Ovary (tissue), 9 donors: Measurements from ENCODE around the gene GRIA4. TPM values are rescaled to one million over a fixed set of nuclear protein-coding genes. Genes with fewer than 3 reads are reported as not detected.

ENCODE experiments used
- DNase-seq, 5 donors: peaks; one replicate each; pipeline ENCODE4 v3.0.0-alpha.2; 2019 to 2020
- H3K27ac ChIP-seq, 2 donors: fragments of 200-600 bp; one replicate each; pipeline versions ENCODE4 v1.5.1 to v1.8.0; 2019 to 2022
- H3K27me3 ChIP-seq: fragments of 200-600 bp; one replicate; pipeline ENCODE4 v1.8.0; 2022
- H3K36me3 ChIP-seq: fragments of 200-600 bp; sonication (generic); one replicate; pipeline ENCODE4 v1.5.1; 2019
- H3K4me1 ChIP-seq: one replicate; pipeline ENCODE4 v1.8.1; 2013; ENCODE audit warnings: mild to moderate bottlenecking, moderate library complexity; ENCODE audit not compliant: insufficient read depth
- H3K4me3 ChIP-seq: fragments of 200-600 bp; sonication (generic); one replicate; pipeline ENCODE4 v1.5.1; 2017
- H3K9me3 ChIP-seq, 2 donors: fragments of 200-600 bp in 1 of 2; sonication (generic) in 1 of 2; one replicate each; pipeline versions ENCODE4 v1.5.1 to v1.8.1; 2013 to 2019; ENCODE audit warnings: mild to moderate bottlenecking in 1 of 2, moderate library complexity in 1 of 2
- EP300 ChIP-seq: sonication (generic); formaldehyde crosslinking; IDR thresholded peaks from one replicate; pipeline ENCODE4 v1.6.1; 2017; ENCODE audit warnings: antibody characterized with exemption
- POLR2A ChIP-seq: fragments of 450-650 bp; IDR thresholded peaks from one replicate; pipeline ENCODE4 v1.6.1; 2017; ENCODE audit warnings: antibody characterized with exemption, mild to moderate bottlenecking, moderate library complexity
- WGBS, 3 donors: extraction: QIAGEN DNeasy Blood & Tissue Kit in 1 of 3; methylation state at CpG; one replicate each; pipeline versions ENCODE4 v1.1.5 to v1.1.7; 2013 to 2017; 5-methylcytosine and 5-hydroxymethylcytosine counted together
- intact Hi-C, 4 donors: fragments of 100-400 bp; cut with DNase I; formaldehyde crosslinking; loops; one replicate each; pipeline versions ENCODE4 v1.11.0 to v1.15.1; 2022 to 2023
- polyA plus RNA-seq, 2 donors: library from polyadenylated mRNA; stranded (reverse); fragments of 200-250 nt in 1 of 2; fragments of 350-450 nt in 1 of 2; fragmentation: Illumina TruSeq in 1 of 2; extraction: RNeasy Lipid Tissue Mini Kit (QIAGEN cat#74804) in 1 of 2; gene quantifications; one replicate each; pipeline ENCODE4 v1.2.3, GENCODE V29; 2013 to 2014
- total RNA-seq, 7 donors: library from RNA; depleted of rRNA in 2 of 7; stranded (reverse); fragments of >200 nt in 2 of 7; fragmentation: NEBNext Ultra II Directional in 3 of 7; extraction: Animal tissue kit (Norgen Biotek cat#: 25700) in 3 of 7; gene quantifications; one replicate each; pipeline versions ENCODE4 v1.1.0 to v1.2.4, GENCODE V29; 2016 to 2023
- TF ChIP-seq, protein P1 (sequence below), 3 donors: fragments of 450-650 bp in 2 of 3; fragments of 200-600 bp in 1 of 3; IDR thresholded peaks; one replicate each; pipeline versions ENCODE4 v1.5.1 to v1.8.0; 2016 to 2022; ENCODE audit warnings: antibody characterized with exemption in 3 of 3, mild to moderate bottlenecking in 1 of 3
- donor health status: DM: no; HTN: no; CAD: no; lungs with moderate emphysema.
- donor health status: DM: no; HTN: no; CAD: no.
- donor health status: Bipolar disorder and iron deficiency.
- donor health status: DM: yes; HTN: yes; CAD: no.
- donor health status: DM: no; HTN: no; CAD: no.
- donor health status: DM: yes; HTN: yes; CAD: no.

GRIA4 gene
- total and polyA plus RNA-seq, 9 donors: 0.07 to 1.1 (median 0.26) TPM; not detected in 3

GRCh38 chr11:105619556-105619955 lies 9.7 kb downstream of the GRIA4 start:
- Histone ChIP-seq H3K27ac (no peak overlapping the region), H3K4me1 (no peaks in the 10 kb centered on the region), H3K27me3 (no peaks in the 10 kb centered on the region), H3K4me3 (no peak overlapping the region), H3K36me3 (no peaks in the 10 kb centered on the region), H3K9me3 (no peaks in the 10 kb centered on the region)
- DNase-seq: no peak
- intact Hi-C loops: no loop called here
- TF ChIP-seq POLR2A: no peak
- TF ChIP-seq EP300: no peak
- TF ChIP-seq, protein P1, sequence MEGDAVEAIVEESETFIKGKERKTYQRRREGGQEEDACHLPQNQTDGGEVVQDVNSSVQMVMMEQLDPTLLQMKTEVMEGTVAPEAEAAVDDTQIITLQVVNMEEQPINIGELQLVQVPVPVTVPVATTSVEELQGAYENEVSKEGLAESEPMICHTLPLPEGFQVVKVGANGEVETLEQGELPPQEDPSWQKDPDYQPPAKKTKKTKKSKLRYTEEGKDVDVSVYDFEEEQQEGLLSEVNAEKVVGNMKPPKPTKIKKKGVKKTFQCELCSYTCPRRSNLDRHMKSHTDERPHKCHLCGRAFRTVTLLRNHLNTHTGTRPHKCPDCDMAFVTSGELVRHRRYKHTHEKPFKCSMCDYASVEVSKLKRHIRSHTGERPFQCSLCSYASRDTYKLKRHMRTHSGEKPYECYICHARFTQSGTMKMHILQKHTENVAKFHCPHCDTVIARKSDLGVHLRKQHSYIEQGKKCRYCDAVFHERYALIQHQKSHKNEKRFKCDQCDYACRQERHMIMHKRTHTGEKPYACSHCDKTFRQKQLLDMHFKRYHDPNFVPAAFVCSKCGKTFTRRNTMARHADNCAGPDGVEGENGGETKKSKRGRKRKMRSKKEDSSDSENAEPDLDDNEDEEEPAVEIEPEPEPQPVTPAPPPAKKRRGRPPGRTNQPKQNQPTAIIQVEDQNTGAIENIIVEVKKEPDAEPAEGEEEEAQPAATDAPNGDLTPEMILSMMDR (IDR thresholded peaks at IDR 0.05): no peak

GRCh38 chr11:105622016-105622415 lies 12.1 kb downstream of the GRIA4 start:
- H3K4me3 ChIP-seq: no peak overlapping the region
- no peaks in the 10 kb centered on the region for H3K27me3 ChIP-seq
- no peak for DNase-seq
- 59 to 61% (median 59%) methylated on average over 2 of the region's 2 CpGs for WGBS, 3 donors
- TF ChIP-seq, protein P1 (IDR thresholded peaks at IDR 0.05): no peak
- TF ChIP-seq POLR2A (no peak), EP300 (no peak)
- no peaks in the 10 kb centered on the region for H3K36me3 ChIP-seq
- no peaks in the 10 kb centered on the region for H3K4me1 ChIP-seq
- no peak overlapping the region for H3K27ac ChIP-seq
- H3K9me3 ChIP-seq: no peaks in the 10 kb centered on the region
- intact Hi-C loops: no loop called here

GRCh38 chr11:105632316-105632715 lies 22.4 kb downstream of the GRIA4 start:
- Histone ChIP-seq H3K27me3 (no peaks in the 10 kb centered on the region), H3K27ac (no peak overlapping the region), H3K9me3 (no peaks in the 10 kb centered on the region), H3K4me3 (no peak overlapping the region), H3K36me3 (no peaks in the 10 kb centered on the region), H3K4me1 (no peaks in the 10 kb centered on the region)
- TF ChIP-seq, protein P1 (IDR thresholded peaks at IDR 0.05): no peak
- TF ChIP-seq EP300: no peak
- TF ChIP-seq POLR2A: no peak
- DNase-seq: no peak
- intact Hi-C loops: no loop called here

GRCh38 chr11:105635466-105635865 lies 25.6 kb downstream of the GRIA4 start:
- intact Hi-C loops: no loop called here
- Histone ChIP-seq H3K9me3 (no peaks in the 10 kb centered on the region), H3K4me3 (no peak overlapping the region), H3K27ac (no peak overlapping the region), H3K27me3 (no peaks in the 10 kb centered on the region), H3K36me3 (no peaks in the 10 kb centered on the region), H3K4me1 (no peaks in the 10 kb centered on the region)
- no peak for DNase-seq
- TF ChIP-seq EP300 (no peak), POLR2A (no peak)
- TF ChIP-seq, protein P1 (IDR thresholded peaks at IDR 0.05): no peak
- WGBS, 3 donors: 60 to 70% (median 67%) methylated on average over 4 of the region's 4 CpGs

GRCh38 chr11:105636496-105636895 lies 26.6 kb downstream of the GRIA4 start:
- no peaks in the 10 kb centered on the region for H3K36me3 ChIP-seq
- H3K9me3 ChIP-seq: no peaks in the 10 kb centered on the region
- H3K27me3 ChIP-seq: no peaks in the 10 kb centered on the region
- intact Hi-C loops: no loop called here
- no peak for DNase-seq
- no peaks in the 10 kb centered on the region for H3K4me1 ChIP-seq
- no peak for TF ChIP-seq EP300
- TF ChIP-seq, protein P1 (IDR thresholded peaks at IDR 0.05): no peak
- no peak overlapping the region for H3K4me3 ChIP-seq
- 26 to 66% (median 63%) methylated on average over 2 of the region's 2 CpGs for WGBS, 3 donors
- H3K27ac ChIP-seq: no peak overlapping the region
